ENCODE results near the gene MYH8. TPM values are rescaled to one million over a fixed set of nuclear protein-coding genes. Genes with fewer than 3 reads are reported as not detected.

The MYH8 gene
- polyA plus RNA-seq, 1 of the 3 experiments (the other 2 are of a cell fraction) = under 0.01 TPM

DNA sequence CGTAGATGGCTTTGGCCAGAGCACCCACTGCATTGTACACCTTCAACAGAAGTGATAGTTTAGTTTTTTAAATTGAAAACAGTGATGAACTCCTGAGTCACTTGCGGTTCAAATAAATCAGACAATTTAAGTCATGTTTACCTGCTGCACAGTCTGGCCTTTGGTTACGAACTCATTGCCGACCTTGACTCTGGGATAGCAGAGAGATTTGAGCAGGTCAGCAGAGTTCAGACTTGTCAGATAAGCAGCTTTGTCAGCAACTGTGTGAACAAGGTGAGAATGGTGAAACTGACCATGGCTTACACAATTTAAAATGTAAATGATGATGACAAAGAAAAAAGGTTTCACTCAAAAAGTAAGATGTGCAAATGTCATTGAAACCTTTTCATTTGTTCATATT is 38.3 kb upstream of the MYH8 start (continued):
- TF ChIP-seq MEF2A (IDR thresholded peaks at IDR 0.05; ENCODE audit: borderline replicate concordance, low read depth) (no peak), IRF3 (IDR thresholded peaks at IDR 0.05; ENCODE audit: low read depth, low read length) (no peak), CTCF (IDR thresholded peaks at IDR 0.05) (no peak), YY1 (IDR thresholded peaks at IDR 0.05; ENCODE audit: low read depth) (no peak), GABPA (IDR thresholded peaks at IDR 0.05; ENCODE audit: low read depth) (no peak), RFX5 (IDR thresholded peaks at IDR 0.05; ENCODE audit: low read length) (no peak)
- TF ChIP-seq, protein P1, sequence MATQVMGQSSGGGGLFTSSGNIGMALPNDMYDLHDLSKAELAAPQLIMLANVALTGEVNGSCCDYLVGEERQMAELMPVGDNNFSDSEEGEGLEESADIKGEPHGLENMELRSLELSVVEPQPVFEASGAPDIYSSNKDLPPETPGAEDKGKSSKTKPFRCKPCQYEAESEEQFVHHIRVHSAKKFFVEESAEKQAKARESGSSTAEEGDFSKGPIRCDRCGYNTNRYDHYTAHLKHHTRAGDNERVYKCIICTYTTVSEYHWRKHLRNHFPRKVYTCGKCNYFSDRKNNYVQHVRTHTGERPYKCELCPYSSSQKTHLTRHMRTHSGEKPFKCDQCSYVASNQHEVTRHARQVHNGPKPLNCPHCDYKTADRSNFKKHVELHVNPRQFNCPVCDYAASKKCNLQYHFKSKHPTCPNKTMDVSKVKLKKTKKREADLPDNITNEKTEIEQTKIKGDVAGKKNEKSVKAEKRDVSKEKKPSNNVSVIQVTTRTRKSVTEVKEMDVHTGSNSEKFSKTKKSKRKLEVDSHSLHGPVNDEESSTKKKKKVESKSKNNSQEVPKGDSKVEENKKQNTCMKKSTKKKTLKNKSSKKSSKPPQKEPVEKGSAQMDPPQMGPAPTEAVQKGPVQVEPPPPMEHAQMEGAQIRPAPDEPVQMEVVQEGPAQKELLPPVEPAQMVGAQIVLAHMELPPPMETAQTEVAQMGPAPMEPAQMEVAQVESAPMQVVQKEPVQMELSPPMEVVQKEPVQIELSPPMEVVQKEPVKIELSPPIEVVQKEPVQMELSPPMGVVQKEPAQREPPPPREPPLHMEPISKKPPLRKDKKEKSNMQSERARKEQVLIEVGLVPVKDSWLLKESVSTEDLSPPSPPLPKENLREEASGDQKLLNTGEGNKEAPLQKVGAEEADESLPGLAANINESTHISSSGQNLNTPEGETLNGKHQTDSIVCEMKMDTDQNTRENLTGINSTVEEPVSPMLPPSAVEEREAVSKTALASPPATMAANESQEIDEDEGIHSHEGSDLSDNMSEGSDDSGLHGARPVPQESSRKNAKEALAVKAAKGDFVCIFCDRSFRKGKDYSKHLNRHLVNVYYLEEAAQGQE (IDR thresholded peaks at IDR 0.05; ENCODE audit: low read depth, low read length) = no peak

DNA sequence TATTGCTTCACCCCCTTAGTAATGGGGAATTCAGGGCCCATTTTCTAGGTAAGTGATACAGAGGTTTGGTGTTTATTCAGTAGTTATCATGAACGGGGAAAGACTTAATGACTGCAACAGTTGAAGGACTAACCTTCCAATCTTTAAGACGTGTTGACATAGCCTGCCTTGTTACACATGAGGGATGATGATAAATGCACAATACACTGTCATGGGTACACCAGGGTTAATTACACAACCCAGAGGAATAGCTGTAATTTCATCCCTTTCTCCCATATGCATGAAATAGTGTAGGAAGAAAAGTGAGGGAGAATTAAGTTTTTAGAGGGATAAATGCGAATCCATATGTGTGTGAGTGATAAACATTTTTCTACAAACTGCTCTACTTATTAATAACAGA is 37.0 kb upstream of the MYH8 start:
- Histone ChIP-seq H3K9ac (no peak overlapping the region), H3K4me2 (no peak overlapping the region), H2AFZ (ENCODE audit: low read depth) (no peak overlapping the region), H3K9me3 (no peaks in the 10 kb centered on the region), H3K4me1 (ENCODE audit: control insufficient read depth in 1 of 2, insufficient read depth in 2 of 2, low read depth in 1 of 2, low read length in 1 of 2) (no peaks in the 10 kb centered on the region), H3F3A (replicated peaks; ENCODE audit: insufficient read depth) (no peaks in the 10 kb centered on the region), H3K79me2 (ENCODE audit: insufficient read depth) (no peaks in the 10 kb centered on the region), H3K27ac (ENCODE audit: low read depth in 2 of 2, low read length in 1 of 2) (no peak overlapping the region), H4K20me1 (ENCODE audit: insufficient read depth) (no peaks in the 10 kb centered on the region), H3K4me3 (ENCODE audit: low read depth in 2 of 2, low read length in 1 of 2) (no peak overlapping the region), H3K36me3 (replicated peaks in 1 of 2; ENCODE audit: control insufficient read depth in 1 of 2, insufficient read depth in 2 of 2, low read length in 1 of 2) (no peaks in the 10 kb centered on the region), H3K27me3 (ENCODE audit: insufficient read depth) (no peaks in the 10 kb centered on the region; the same call in 1 of the 2 replicates), H3K9me2 (no peaks in the 10 kb centered on the region)
- POLR2A ChIA-PET = no interaction called here
- no peak for DNase-seq
- CTCF ChIA-PET = no interaction called here
- 0% methylated on average over 3 of the region's 3 CpGs for WGBS (ENCODE audit: low lambda C conversion rate)
- TF ChIP-seq FOXM1 (IDR thresholded peaks at IDR 0.05; ENCODE audit: low read depth) (no peak), NFIC (IDR thresholded peaks at IDR 0.05; ENCODE audit: borderline replicate concordance) (no peak), SIN3A (IDR thresholded peaks at IDR 0.05; ENCODE audit: borderline replicate concordance, low read depth, low read length) (no peak), TAF1 (IDR thresholded peaks at IDR 0.05; ENCODE audit: borderline replicate concordance, low read depth, low read length) (no peak), RCOR1 (IDR thresholded peaks at IDR 0.05; ENCODE audit: low read length) (no peak), NRF1 (IDR thresholded peaks at IDR 0.05; ENCODE audit: low read depth, low read length) (no peak), ELF1 (IDR thresholded peaks at IDR 0.05) (no peak), SMC3 (IDR thresholded peaks at IDR 0.05; ENCODE audit: low read depth, low read length) (no peak), USF2 (IDR thresholded peaks at IDR 0.05; ENCODE audit: borderline replicate concordance, low read depth, low read length) (no peak), YY1 (IDR thresholded peaks at IDR 0.05; ENCODE audit: low read depth) (no peak), GATA2 (CRISPR knock-in tag; IDR thresholded peaks at IDR 0.05) (no peak), CTCF (IDR thresholded peaks at IDR 0.05) (no peak), GABPA (IDR thresholded peaks at IDR 0.05; ENCODE audit: low read depth) (no peak)
- TF ChIP-seq, protein P1 (IDR thresholded peaks at IDR 0.05; ENCODE audit: low read depth, low read length) = no peak
